Activated B cell treated with CpG ODN at 0.5 μM for 24 hours (primary cell): ENCODE results near the gene UHRF1. TPM values are rescaled to one million over a fixed set of nuclear protein-coding genes. Genes with fewer than 3 reads are reported as not detected.
"Not testable (repeated sequence)": the region's sequence is repeated elsewhere in the genome, so short reads cannot be mapped to it uniquely, and the experiment has no call there.

Experiments used
- ATAC-seq: fragments of 200-7000 bp; cut with Tn5 transposase; one replicate; pipeline ENCODE4 v1.10.0; 2021; ENCODE audit warnings: low read depth, mild to moderate bottlenecking, moderate library complexity
- CTCF ChIA-PET: fragments of 350-600 bp; sonication (Branson Sonifier 250); formaldehyde crosslinking; loops from one replicate; lab custom pipeline; 2021; ENCODE audit warnings: antibody characterized with exemption; lab: Charles Lee
- POLR2A ChIA-PET: fragments of 350-600 bp; sonication (Branson Sonifier 250); formaldehyde crosslinking; loops from one replicate; lab custom pipeline; 2021; ENCODE audit warnings: antibody characterized with exemption; lab: Charles Lee
- DNase-seq: peaks from one replicate; pipeline ENCODE4 v3.0.0; 2022
- H3K27ac Mint-ChIP-seq: one replicate; pipeline ENCODE4 v1.8.0; 2020; ENCODE audit warnings: mixed read lengths
- H3K27me3 Mint-ChIP-seq: one replicate; pipeline ENCODE4 v1.8.0; 2021; ENCODE audit warnings: mixed read lengths
- H3K36me3 Mint-ChIP-seq: one replicate; pipeline ENCODE4 v1.8.0; 2021; ENCODE audit warnings: low read depth, mixed read lengths
- H3K4me1 Mint-ChIP-seq: one replicate; pipeline ENCODE4 v1.8.0; 2021; ENCODE audit warnings: mixed read lengths
- H3K4me3 Mint-ChIP-seq: one replicate; pipeline ENCODE4 v1.8.0; 2020; ENCODE audit warnings: mild to moderate bottlenecking, mixed read lengths
- H3K9me3 Mint-ChIP-seq: one replicate; pipeline ENCODE4 v1.8.0; 2020; ENCODE audit warnings: mixed read lengths
- intact Hi-C: fragments of 100-400 bp; cut with micrococcal nuclease; formaldehyde crosslinking; loops from one replicate; pipeline ENCODE4 v1.15.1; 2024
- total RNA-seq: library from RNA; stranded (reverse); gene quantifications from 2 replicates; pipeline ENCODE4 v1.2.3, GENCODE V29; 2022
- TF ChIP-seq, protein P1 (sequence below): fragments of 200-600 bp; IDR thresholded peaks from one replicate; pipeline ENCODE4 v1.8.0; 2022; ENCODE audit warnings: antibody characterized with exemption, mild to moderate bottlenecking

UHRF1 gene
- total RNA-seq, 1 donor from 2014 or later, result 7.8 TPM

- CTCF ChIA-PET, result no interaction called here
- ATAC-seq (no peak), DNase-seq (no peak)
- intact Hi-C loops, result no loop called here
- no peak overlapping the region for H3K27ac Mint-ChIP-seq
- peaks cover 11% of the 10 kb centered on the region for H3K36me3 Mint-ChIP-seq
- H3K27me3 Mint-ChIP-seq, result no peaks in the 10 kb centered on the region
- H3K9me3 Mint-ChIP-seq, result no peaks in the 10 kb centered on the region
- no peaks in the 10 kb centered on the region for H3K4me1 Mint-ChIP-seq
- TF ChIP-seq, protein P1, sequence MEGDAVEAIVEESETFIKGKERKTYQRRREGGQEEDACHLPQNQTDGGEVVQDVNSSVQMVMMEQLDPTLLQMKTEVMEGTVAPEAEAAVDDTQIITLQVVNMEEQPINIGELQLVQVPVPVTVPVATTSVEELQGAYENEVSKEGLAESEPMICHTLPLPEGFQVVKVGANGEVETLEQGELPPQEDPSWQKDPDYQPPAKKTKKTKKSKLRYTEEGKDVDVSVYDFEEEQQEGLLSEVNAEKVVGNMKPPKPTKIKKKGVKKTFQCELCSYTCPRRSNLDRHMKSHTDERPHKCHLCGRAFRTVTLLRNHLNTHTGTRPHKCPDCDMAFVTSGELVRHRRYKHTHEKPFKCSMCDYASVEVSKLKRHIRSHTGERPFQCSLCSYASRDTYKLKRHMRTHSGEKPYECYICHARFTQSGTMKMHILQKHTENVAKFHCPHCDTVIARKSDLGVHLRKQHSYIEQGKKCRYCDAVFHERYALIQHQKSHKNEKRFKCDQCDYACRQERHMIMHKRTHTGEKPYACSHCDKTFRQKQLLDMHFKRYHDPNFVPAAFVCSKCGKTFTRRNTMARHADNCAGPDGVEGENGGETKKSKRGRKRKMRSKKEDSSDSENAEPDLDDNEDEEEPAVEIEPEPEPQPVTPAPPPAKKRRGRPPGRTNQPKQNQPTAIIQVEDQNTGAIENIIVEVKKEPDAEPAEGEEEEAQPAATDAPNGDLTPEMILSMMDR, result no peak
- POLR2A ChIA-PET, result interaction anchor here (0.6 kb wide), 1 partner anchor 453 kb away, joined by 4 read pairs; no protein-coding TSS in a partner anchor
- no peak overlapping the region for H3K4me3 Mint-ChIP-seq
Measured at GRCh38 chr19:4889034-4889815, 20.1 kb upstream of the UHRF1 start.

GRCh38 chr19:4891066-4891465 lies 18.2 kb upstream of the UHRF1 start:
- DNase-seq (no peak), ATAC-seq (no peak)
- no peak overlapping the region for H3K4me3 Mint-ChIP-seq
- no peak overlapping the region for H3K27ac Mint-ChIP-seq
- CTCF ChIA-PET, result interaction anchor here (1.7 kb wide), 1 partner anchor 21 kb away, joined by 4 read pairs; no protein-coding TSS in a partner anchor
- peaks cover 10% of the 10 kb centered on the region for H3K4me1 Mint-ChIP-seq
- intact Hi-C loops, result no loop called here
- H3K36me3 Mint-ChIP-seq, result peaks cover 11% of the 10 kb centered on the region
- no peaks in the 10 kb centered on the region for H3K9me3 Mint-ChIP-seq
- TF ChIP-seq, protein P1, result no peak
- no peaks in the 10 kb centered on the region for H3K27me3 Mint-ChIP-seq
- POLR2A ChIA-PET, result interaction anchor here (0.6 to 0.7 kb wide), 2 partner anchors 24 to 163 kb away, joined by 4 read pairs; no protein-coding TSS in a partner anchor

DNA sequence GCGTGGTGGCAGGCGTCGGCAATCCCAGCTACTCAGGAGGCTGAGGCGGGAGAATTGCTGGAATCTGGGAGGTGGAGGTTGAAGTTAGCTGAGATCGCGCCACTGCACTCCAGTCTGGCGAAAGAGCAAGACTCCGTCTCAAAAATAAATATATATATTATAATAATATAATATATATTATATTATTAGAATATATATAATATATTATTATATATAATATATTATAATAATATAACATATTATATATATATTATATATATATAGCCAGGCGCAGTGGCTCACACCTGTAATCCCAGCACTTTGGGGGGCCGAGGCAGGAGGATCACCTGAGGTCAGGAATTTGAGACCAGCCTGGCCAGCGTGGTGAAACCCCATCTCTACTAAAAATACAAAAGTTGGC lies 16.3 kb upstream of the UHRF1 start:
- H3K9me3 Mint-ChIP-seq, H3K27me3 Mint-ChIP-seq, H3K27ac Mint-ChIP-seq, H3K36me3 Mint-ChIP-seq, H3K4me3 Mint-ChIP-seq, H3K4me1 Mint-ChIP-seq, intact Hi-C loops, DNase-seq, CTCF ChIA-PET, POLR2A ChIA-PET, ATAC-seq: not testable (repeated sequence)

DNA sequence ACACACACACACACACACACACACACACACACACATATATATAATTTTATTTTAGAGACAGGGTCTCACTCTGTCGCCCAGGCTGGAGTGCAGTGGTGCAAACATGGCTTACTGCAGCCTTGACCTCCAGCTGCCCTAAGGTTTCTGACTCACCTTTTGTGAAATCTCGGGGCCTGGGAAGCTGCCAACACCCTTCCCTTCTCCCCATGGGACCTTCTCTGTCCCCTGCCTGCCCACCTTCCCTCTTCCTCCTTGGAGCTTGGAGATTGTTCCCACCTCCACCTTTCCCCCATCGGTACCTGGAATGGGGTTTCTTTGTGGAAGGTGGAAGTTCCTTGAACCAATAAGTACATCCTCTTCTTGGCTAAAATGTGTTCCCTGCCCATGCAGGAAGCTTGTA lies 12.9 kb upstream of the UHRF1 start:
- Mint-ChIP-seq H3K4me3 (no peak overlapping the region), H3K4me1 (peaks cover 10% of the 10 kb centered on the region), H3K27me3 (no peaks in the 10 kb centered on the region), H3K9me3 (no peaks in the 10 kb centered on the region), H3K36me3 (peaks cover 3% of the 10 kb centered on the region), H3K27ac (no peak overlapping the region)
- no peak for ATAC-seq
- intact Hi-C loops, result no loop called here
- no peak for DNase-seq
- ChIA-PET CTCF (no interaction called here), POLR2A (interaction anchor here (0.6 kb wide), 1 partner anchor 47 kb away, joined by 4 read pairs; no protein-coding TSS in a partner anchor)
- TF ChIP-seq, protein P1, result no peak

DNA sequence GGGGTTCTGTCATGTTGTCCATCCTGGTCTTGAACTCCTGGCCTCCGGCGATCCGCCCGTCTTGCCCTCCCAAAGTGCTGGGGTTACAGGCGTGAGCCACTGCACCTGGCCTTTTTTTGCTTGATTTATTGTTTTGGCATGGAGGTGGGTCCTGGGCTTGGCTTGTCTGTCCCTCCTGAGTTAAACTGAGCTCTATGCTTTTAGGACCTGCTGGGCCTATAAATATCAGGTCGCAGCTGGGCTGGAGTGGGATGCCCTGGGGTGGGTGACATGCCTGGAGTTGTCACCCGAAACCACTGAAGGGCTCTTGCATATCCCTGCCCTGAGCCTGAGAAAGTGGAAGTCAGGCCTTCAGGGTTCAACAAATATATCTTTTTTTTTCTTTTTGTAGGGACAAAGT lies 12.2 kb upstream of the UHRF1 start:
- Mint-ChIP-seq H3K36me3 (peaks cover 2% of the 10 kb centered on the region), H3K27ac (no peak overlapping the region), H3K9me3 (no peaks in the 10 kb centered on the region), H3K4me3 (no peak overlapping the region), H3K27me3 (no peaks in the 10 kb centered on the region), H3K4me1 (peaks cover 10% of the 10 kb centered on the region)
- intact Hi-C loops, result no loop called here
- POLR2A ChIA-PET, result no interaction called here
- ATAC-seq (no peak), DNase-seq (no peak)
- TF ChIP-seq, protein P1, result no peak
- CTCF ChIA-PET, result no interaction called here

DNA sequence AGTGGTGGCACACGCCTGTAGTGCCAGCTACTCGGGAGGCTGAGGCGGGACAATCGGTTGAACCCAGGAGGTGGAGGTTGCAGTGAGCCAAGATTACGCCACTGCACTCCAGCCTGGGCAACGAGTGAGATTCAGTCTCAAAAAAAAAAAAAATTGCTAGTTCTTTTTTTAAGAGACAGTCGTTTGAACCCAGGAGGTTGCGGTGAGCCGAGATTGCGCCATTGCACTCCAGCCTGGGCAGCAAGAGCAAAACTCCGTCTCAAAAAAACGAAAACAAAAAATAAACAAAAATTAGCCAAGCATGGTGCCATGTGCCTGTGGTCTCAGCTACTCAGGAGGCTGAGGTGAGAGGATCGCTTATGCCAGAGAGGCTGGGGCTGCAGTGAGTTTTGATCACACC lies 8.4 kb upstream of the UHRF1 start:
- H3K36me3 Mint-ChIP-seq, intact Hi-C loops, DNase-seq, H3K9me3 Mint-ChIP-seq, H3K4me1 Mint-ChIP-seq, H3K27ac Mint-ChIP-seq, H3K27me3 Mint-ChIP-seq, H3K4me3 Mint-ChIP-seq, ATAC-seq: not testable (repeated sequence)
- ChIA-PET CTCF (interaction anchor here (1.1 kb wide), 1 partner anchor 11 kb away, joined by 3 read pairs; no protein-coding TSS in a partner anchor), POLR2A (interaction anchor here (0.7 kb wide), 1 partner anchor 28 kb away, joined by 3 read pairs; no protein-coding TSS in a partner anchor)
